Thyroid gland (tissue), 4 donors: ENCODE data around the gene KMT5C.

Experiments
- POLR2A ChIP-seq, 2 donors: fragments of 450-650 bp; IDR thresholded peaks; one replicate each; pipeline ENCODE4 v1.6.1; 2017; ENCODE audit warnings: antibody characterized with exemption in 2 of 2, mild to moderate bottlenecking in 2 of 2, moderate library complexity in 1 of 2
- TF ChIP-seq, protein P1 (sequence below), 6 experiments: fragments of 200-600 bp in 3 of 6; fragments of 450-650 bp in 3 of 6; sonication (generic) in 3 of 6; IDR thresholded peaks; one replicate each; pipeline ENCODE4 v1.5.1; 2016 to 2019; ENCODE audit warnings: antibody characterized with exemption in 6 of 6, mild to moderate bottlenecking in 2 of 6, inconsistent platforms in 1 of 6, moderate library complexity in 1 of 6

DNA sequence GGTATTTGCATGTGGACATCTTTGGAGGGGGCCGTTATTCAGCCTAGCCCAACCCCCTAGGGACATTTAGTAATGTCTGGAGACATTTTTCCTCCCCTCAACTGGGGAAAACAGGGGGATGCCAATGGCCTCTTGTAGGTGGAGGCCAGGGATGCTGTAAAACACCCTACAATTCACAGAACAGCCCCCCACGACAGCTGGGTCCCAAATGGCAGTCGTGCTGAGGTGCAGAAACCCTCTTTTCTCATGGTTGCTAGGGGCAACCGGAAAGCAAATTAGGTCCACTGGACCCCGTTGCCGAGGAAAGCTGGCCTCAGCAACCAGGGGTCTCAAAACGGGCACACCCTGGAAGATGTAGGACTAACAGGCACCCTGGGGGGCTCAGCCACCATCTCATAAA lies 29.2 kb upstream of the KMT5C start:
- TF ChIP-seq, protein P1, sequence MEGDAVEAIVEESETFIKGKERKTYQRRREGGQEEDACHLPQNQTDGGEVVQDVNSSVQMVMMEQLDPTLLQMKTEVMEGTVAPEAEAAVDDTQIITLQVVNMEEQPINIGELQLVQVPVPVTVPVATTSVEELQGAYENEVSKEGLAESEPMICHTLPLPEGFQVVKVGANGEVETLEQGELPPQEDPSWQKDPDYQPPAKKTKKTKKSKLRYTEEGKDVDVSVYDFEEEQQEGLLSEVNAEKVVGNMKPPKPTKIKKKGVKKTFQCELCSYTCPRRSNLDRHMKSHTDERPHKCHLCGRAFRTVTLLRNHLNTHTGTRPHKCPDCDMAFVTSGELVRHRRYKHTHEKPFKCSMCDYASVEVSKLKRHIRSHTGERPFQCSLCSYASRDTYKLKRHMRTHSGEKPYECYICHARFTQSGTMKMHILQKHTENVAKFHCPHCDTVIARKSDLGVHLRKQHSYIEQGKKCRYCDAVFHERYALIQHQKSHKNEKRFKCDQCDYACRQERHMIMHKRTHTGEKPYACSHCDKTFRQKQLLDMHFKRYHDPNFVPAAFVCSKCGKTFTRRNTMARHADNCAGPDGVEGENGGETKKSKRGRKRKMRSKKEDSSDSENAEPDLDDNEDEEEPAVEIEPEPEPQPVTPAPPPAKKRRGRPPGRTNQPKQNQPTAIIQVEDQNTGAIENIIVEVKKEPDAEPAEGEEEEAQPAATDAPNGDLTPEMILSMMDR (IDR thresholded peaks at IDR 0.05), result no peak
- no peak for TF ChIP-seq POLR2A (IDR thresholded peaks at IDR 0.05)
